Endothelial cell (in vitro differentiated cells): ENCODE data around the gene KCNK5. TPM values are rescaled to one million over a fixed set of nuclear protein-coding genes. Genes with fewer than 3 reads are reported as not detected.

Experiments used
- DNase-seq: peaks from one replicate; pipeline ENCODE4 v3.0.0; 2021; ENCODE audit warnings: low spot score
- H3K27ac Mint-ChIP-seq: one replicate; pipeline ENCODE4 v1.8.0; 2021; ENCODE audit warnings: mixed read lengths, inconsistent platforms; ENCODE audit not compliant: unreplicated experiment
- H3K27me3 Mint-ChIP-seq: one replicate; pipeline ENCODE4 v1.8.0; 2021; ENCODE audit warnings: mild to moderate bottlenecking, moderate library complexity, mixed read lengths, inconsistent platforms; ENCODE audit not compliant: unreplicated experiment
- H3K36me3 Mint-ChIP-seq: one replicate; pipeline ENCODE4 v1.8.0; 2021; ENCODE audit warnings: mild to moderate bottlenecking, low read depth, mixed read lengths, inconsistent platforms; ENCODE audit not compliant: unreplicated experiment
- H3K4me1 Mint-ChIP-seq: one replicate; pipeline ENCODE4 v1.8.0; 2021; ENCODE audit warnings: mild to moderate bottlenecking, mixed read lengths, inconsistent platforms; ENCODE audit not compliant: unreplicated experiment
- H3K4me3 Mint-ChIP-seq: one replicate; pipeline ENCODE4 v1.8.0; 2021; ENCODE audit warnings: mild to moderate bottlenecking, mixed read lengths, inconsistent platforms; ENCODE audit not compliant: unreplicated experiment
- H3K9me3 Mint-ChIP-seq: one replicate; pipeline ENCODE4 v1.8.0; 2021; ENCODE audit warnings: mixed read lengths, inconsistent platforms; ENCODE audit not compliant: unreplicated experiment
- total RNA-seq: library from RNA; stranded (reverse); fragmentation: NEBNext Ultra II Directional; extraction: Animal tissue kit (Norgen Biotek cat#: 25700); gene quantifications from one replicate; pipeline ENCODE4 v1.2.1, GENCODE V29; 2021; ENCODE audit not compliant: unreplicated experiment
- TF ChIP-seq, protein P1 (sequence below): fragments of 200-600 bp; sonication (generic); IDR thresholded peaks from one replicate; pipeline ENCODE4 v1.5.0; 2021; ENCODE audit warnings: antibody characterized with exemption; ENCODE audit not compliant: unreplicated experiment

Gene KCNK5
- total RNA-seq, 1 donor from 2014 or later = 9.8 TPM

DNA sequence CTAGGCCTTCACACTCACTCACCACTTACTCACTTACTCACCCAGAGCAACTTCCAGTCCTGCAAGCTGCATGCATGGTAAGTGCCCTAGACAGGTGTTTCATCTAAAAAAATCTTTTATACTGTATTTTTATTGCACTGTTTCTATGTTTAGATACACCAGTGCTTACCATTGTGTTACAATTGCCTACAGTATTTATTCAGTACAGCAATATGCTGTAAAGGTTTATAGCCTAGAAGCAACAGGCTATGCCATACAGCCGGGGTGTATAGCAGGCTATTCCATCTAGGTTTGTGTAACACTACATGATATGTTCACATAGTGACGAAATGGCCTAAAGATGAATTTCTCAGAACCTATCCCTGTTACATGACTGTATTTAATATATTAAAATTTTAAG, 37.1 kb upstream of the KCNK5 start:
- Mint-ChIP-seq H3K36me3 (no peaks in the 10 kb centered on the region), H3K4me1 (peaks cover 3% of the 10 kb centered on the region), H3K4me3 (no peak overlapping the region), H3K27ac (no peak overlapping the region), H3K27me3 (peaks cover 2% of the 10 kb centered on the region), H3K9me3 (no peaks in the 10 kb centered on the region)
- no peak for DNase-seq
- TF ChIP-seq, protein P1, sequence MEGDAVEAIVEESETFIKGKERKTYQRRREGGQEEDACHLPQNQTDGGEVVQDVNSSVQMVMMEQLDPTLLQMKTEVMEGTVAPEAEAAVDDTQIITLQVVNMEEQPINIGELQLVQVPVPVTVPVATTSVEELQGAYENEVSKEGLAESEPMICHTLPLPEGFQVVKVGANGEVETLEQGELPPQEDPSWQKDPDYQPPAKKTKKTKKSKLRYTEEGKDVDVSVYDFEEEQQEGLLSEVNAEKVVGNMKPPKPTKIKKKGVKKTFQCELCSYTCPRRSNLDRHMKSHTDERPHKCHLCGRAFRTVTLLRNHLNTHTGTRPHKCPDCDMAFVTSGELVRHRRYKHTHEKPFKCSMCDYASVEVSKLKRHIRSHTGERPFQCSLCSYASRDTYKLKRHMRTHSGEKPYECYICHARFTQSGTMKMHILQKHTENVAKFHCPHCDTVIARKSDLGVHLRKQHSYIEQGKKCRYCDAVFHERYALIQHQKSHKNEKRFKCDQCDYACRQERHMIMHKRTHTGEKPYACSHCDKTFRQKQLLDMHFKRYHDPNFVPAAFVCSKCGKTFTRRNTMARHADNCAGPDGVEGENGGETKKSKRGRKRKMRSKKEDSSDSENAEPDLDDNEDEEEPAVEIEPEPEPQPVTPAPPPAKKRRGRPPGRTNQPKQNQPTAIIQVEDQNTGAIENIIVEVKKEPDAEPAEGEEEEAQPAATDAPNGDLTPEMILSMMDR = no peak

DNA sequence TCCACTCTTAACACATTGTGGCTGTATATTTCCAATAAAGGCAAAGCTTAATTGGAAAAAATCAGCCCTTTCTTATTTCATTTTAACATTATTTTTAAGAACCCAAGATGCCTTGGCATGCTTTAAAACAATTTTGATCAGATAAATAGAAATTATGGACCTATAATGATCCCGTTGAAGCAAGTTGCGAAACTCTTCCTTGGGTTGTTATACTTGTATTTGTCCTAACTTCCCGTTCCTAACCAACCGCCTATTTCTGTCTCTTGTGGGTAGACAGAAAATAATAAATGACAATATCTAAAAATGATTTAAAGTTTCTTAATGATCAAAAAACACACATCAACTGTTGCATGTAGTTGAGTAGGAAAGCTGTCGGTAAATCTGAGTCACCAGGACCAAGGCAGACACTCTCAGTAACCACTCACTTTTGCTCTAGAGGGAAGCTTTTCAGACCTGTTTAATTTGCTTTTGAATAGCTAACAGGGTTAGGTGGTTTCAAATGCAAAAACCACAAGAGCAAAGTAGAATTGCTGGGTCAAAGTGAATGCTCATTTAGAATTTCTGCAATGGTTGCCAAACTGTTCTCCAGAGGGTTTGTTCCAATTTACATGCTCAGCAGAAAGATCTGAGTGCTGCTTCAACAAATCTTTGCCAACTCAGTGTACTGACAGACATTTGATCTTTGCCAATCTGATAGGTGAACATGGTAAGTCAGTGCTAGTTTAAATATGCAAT, 34.2 kb upstream of the KCNK5 start:
- no peak overlapping the region for H3K27ac Mint-ChIP-seq
- H3K4me3 Mint-ChIP-seq = no peak overlapping the region
- no peaks in the 10 kb centered on the region for H3K9me3 Mint-ChIP-seq

DNA sequence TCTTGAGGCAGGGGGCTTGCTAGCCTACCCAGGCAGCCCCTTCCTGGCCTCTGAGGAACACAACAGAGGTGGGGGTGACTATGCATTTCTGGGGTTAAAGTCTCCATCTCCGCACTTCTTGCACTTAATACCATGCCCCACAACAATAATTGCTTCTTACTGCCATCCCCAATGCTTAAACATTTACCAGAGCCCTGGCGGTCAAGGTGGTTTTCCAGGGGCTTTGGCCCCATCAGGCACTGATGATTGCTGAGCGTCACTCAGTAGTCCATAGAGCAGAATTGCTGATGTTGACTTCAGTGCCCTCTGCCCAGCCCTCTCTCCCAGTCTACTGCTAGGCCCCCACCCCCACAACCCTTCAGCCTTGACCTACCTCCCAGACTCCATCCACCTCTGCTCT, 32.5 kb upstream of the KCNK5 start:
- no peaks in the 10 kb centered on the region for H3K4me1 Mint-ChIP-seq
- no peak overlapping the region for H3K4me3 Mint-ChIP-seq
- no peaks in the 10 kb centered on the region for H3K9me3 Mint-ChIP-seq
- no peak overlapping the region for H3K27ac Mint-ChIP-seq
- TF ChIP-seq, protein P1 = no peak
- no peak for DNase-seq
- H3K36me3 Mint-ChIP-seq = no peaks in the 10 kb centered on the region
- peaks cover 5% of the 10 kb centered on the region for H3K27me3 Mint-ChIP-seq

More for the DNA sequence above, 34.2 kb upstream of the KCNK5 start:
- H3K4me1 Mint-ChIP-seq = no peaks in the 10 kb centered on the region
- TF ChIP-seq, protein P1 = no peak
- DNase-seq = no peak
- peaks cover 5% of the 10 kb centered on the region for H3K27me3 Mint-ChIP-seq
- no peaks in the 10 kb centered on the region for H3K36me3 Mint-ChIP-seq

DNA sequence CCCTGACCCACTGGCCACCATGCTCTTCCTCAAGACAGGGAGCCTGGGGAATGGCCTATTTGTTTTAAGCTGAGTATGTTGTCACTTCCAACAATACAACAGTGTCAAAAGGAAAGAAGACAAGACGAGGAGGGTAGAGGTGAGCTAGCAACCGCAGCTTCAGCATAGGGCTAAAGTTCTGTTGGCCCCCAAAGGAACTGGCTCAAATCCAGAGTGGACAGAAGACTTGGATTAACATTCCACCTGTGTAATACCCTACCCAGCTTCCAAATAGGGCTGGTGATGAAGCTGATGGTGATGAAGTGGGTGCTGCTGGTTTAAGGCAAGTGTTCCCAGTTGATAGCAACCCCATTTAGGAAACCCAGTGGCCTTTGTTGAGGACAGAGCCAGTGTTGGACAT, 31.7 kb upstream of the KCNK5 start:
- Mint-ChIP-seq H3K4me1 (peaks cover 4% of the 10 kb centered on the region), H3K9me3 (no peaks in the 10 kb centered on the region), H3K27me3 (peaks cover 5% of the 10 kb centered on the region), H3K27ac (no peak overlapping the region), H3K36me3 (no peaks in the 10 kb centered on the region), H3K4me3 (no peak overlapping the region)
- TF ChIP-seq, protein P1 = no peak
- no peak for DNase-seq

GRCh38 chr6:39260456-39260855, 31.2 kb upstream of the KCNK5 start:
- no peak for DNase-seq
- H3K27ac Mint-ChIP-seq = no peak overlapping the region
- H3K36me3 Mint-ChIP-seq = no peaks in the 10 kb centered on the region
- TF ChIP-seq, protein P1 = no peak
- H3K27me3 Mint-ChIP-seq = peaks cover 5% of the 10 kb centered on the region
- H3K4me1 Mint-ChIP-seq = peaks cover 4% of the 10 kb centered on the region
- H3K4me3 Mint-ChIP-seq = no peak overlapping the region
- no peaks in the 10 kb centered on the region for H3K9me3 Mint-ChIP-seq
